Stromal cell of bone marrow (primary cell): ENCODE results near the gene SMAD2.
"Not testable (repeated sequence)": the region's sequence is repeated elsewhere in the genome, so short reads cannot be mapped to it uniquely, and the experiment has no call there.

Source experiments
- DNase-seq: peaks from one replicate; pipeline ENCODE4 v3.0.0-alpha.2; 2012; ENCODE audit warnings: low read depth

The SMAD2 gene

GRCh38 chr18:47930199-47930930, at the start of gene SMAD2:
Gene SMAD2, minus strand, starts transcription at chr18:47930659. Its CDS starts 33,903 bp downstream, at chr18:47896756.
- peak; percentile 49 for DNase-seq

GRCh38 chr18:47979611-47980200, 49.2 kb upstream of the SMAD2 start:
- DNase-seq = no peak

- no peak for DNase-seq
Observed at GRCh38 chr18:47978603-47979002, 48.1 kb upstream of the SMAD2 start.

GRCh38 chr18:47978141-47978540, 47.7 kb upstream of the SMAD2 start:
- DNase-seq = no peak

GRCh38 chr18:47975701-47976100, 45.2 kb upstream of the SMAD2 start:
- DNase-seq = no peak

- no peak for DNase-seq
Observed at GRCh38 chr18:47975105-47975504, 44.6 kb upstream of the SMAD2 start.

- DNase-seq = no peak
Observed at GRCh38 chr18:47970664-47971531, 40.4 kb upstream of the SMAD2 start.

GRCh38 chr18:47969816-47970215, 39.4 kb upstream of the SMAD2 start:
- peak; percentile 6 for DNase-seq

GRCh38 chr18:47968721-47969120, 38.3 kb upstream of the SMAD2 start:
- DNase-seq = peak; percentile 9

- no peak for DNase-seq
Observed at GRCh38 chr18:47968006-47968676, 37.7 kb upstream of the SMAD2 start.

GRCh38 chr18:47964053-47964452, 33.6 kb upstream of the SMAD2 start:
- no peak for DNase-seq

- DNase-seq = not testable (repeated sequence)
Observed at GRCh38 chr18:47961003-47961402, 30.5 kb upstream of the SMAD2 start.

- DNase-seq = peak; percentile 83
Observed at GRCh38 chr18:47953471-47953931, 23.0 kb upstream of the SMAD2 start.

- DNase-seq = no peak
Observed at GRCh38 chr18:47950511-47950910, 20.1 kb upstream of the SMAD2 start.

- no peak for DNase-seq
Observed at GRCh38 chr18:47949202-47949601, 18.7 kb upstream of the SMAD2 start.

- no peak for DNase-seq
Observed at GRCh38 chr18:47946889-47947288, 16.4 kb upstream of the SMAD2 start.

- peak; percentile 12 for DNase-seq
Observed at GRCh38 chr18:47944972-47945852, 14.8 kb upstream of the SMAD2 start.

GRCh38 chr18:47936952-47937351, 6.5 kb upstream of the SMAD2 start:
- no peak for DNase-seq

- no peak for DNase-seq
Observed at GRCh38 chr18:47935321-47936055, 5.0 kb upstream of the SMAD2 start.

- DNase-seq = no peak
Observed at GRCh38 chr18:47932603-47933002, 2.1 kb upstream of the SMAD2 start.
